Suppressor macrophage (primary cell): ENCODE data around the gene COX17.
"Not testable (repeated sequence)": the region's sequence is repeated elsewhere in the genome, so short reads cannot be mapped to it uniquely, and the experiment has no call there.

Experiments
- DNase-seq, 4 experiments: peaks; one replicate each; pipeline ENCODE4 v3.0.0-alpha.2; 2020 to 2022
- total RNA-seq, 17 experiments: gene quantifications; one replicate each; lab custom pipeline; 2026; ENCODE audit warnings: mixed read lengths in 6 of 17, inconsistent platforms in 3 of 17; lab: John Stamatoyannopoulos, UW

COX17 gene, protein sequence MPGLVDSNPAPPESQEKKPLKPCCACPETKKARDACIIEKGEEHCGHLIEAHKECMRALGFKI
- total RNA-seq: 18.6 to 35.8 (median 28.6) reads per million in 17 experiments

DNA sequence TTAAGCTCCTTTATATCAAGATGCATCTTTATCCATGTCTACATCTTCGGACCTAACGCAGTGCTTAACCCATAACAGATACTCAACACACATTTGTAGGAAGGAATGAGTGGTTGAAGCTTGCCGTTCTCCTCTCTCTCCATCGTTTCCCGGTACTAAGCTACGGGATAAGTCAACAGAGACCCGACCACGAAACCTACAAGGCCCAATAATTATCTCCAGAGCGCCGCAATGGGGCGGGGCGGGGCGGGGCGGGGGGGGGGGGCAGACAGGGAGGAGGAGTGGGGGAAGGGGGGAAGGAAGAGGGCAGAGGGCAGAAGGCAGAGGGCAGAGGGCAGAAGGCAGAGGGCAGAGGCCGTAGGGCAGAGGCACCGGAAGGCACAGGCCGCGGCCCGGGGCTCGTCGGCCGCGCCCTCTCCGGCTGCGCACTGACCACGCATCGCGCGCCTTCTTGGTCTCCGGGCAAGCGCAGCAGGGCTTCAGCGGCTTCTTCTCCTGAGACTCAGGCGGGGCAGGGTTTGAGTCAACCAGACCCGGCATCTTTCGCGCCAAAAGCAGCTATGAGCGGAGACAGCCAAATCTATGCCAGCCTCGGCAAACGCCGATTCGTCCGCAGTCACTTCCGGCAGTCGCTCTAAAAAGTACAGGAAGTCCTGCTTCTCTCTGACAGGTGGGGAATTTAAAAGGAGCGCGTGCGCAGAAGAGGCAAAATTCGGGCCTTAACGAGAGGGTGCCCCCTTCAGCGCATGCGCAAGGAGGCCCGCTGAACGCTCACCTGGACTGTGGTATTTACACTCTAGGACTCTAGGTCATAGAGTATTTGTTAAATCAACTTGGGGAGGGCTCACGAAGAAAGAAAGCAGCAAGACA, at the start of gene COX17:
TSS of gene COX17 (minus strand) at position 636 of the 870 bp plus-strand sequence. CDS start at position 540, 96 bp downstream.
- DNase-seq: peak; percentile 95 to 98 (median 96)

DNA sequence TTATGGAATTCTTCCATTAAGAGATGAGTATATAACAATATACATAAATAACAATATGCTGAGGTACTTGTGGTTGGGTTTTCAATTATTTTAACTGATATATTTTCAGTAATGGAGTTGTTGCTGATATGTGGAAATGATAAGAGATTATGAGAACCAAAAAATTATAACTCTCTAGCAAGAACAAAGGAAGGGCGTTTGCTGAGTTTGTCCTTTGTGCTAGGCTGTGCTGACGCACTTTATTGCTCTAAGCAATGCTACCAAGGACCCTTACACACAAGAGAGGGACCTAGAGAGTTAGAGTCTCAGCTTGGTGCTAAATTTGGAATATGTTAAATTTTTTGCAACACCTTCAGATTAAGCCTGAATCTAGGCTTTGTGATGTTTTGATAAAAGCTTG, 49.7 kb upstream of the COX17 start:
- no peak for DNase-seq

DNA sequence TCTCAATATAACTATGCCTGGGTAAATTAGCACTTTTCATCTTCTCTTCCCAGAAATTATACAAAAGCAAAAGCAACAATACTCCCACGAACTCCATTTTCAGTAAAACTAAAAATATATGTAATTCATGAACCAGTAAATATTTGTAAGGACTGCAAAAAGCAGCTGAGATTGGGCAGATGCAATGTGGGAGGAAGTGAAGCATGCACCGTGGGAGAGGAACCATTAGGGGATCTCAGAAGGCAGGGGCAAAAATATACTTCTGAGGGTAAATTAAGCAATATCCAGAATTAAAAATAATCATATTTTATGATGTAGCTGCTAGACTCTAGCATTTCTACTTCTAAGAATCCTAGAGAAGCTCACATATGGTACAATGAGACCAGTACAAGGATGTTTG, 45.8 kb upstream of the COX17 start:
- DNase-seq: peak in 3 of 4 experiments; percentile 36 to 47 (median 46)

DNA sequence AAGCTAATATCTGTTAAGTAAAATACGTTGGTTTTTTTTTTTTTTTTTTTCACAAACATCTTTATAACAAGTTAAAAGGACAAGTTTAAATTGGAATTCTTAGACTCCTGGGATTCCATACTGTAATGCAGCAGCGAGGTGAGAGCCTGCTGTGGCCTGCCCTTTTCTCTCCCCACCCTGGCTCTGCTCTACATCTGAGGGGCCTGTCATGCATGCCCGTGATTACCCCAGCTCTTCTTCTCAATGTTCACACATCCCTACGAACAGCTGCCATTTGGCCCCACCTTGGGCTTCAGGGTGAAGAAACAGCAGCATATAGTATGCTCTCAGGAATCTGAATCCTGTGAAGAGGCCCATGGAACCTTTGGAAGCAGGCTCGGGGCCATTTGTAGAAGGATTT, 40.3 kb upstream of the COX17 start:
- no peak for DNase-seq

DNA sequence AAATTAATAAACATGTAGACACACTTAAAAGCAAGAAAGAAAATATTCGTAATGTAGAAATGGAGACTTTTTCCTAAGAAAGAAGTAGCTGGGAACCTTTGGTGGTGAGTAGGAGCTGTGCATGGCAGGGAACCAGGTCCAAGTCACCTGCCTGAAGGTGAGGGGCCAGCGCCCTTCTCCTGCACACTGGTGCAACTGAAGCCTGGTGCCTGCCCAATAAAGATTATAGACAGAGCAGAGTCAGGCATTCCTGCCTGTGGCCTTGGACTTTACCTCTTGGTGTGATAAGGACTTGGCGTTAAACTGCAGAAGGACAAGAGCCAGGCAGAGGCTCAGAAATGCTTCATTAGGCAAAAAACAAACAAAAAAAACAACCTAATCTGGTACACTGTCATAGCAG, 39.8 kb upstream of the COX17 start:
- DNase-seq: no peak

DNA sequence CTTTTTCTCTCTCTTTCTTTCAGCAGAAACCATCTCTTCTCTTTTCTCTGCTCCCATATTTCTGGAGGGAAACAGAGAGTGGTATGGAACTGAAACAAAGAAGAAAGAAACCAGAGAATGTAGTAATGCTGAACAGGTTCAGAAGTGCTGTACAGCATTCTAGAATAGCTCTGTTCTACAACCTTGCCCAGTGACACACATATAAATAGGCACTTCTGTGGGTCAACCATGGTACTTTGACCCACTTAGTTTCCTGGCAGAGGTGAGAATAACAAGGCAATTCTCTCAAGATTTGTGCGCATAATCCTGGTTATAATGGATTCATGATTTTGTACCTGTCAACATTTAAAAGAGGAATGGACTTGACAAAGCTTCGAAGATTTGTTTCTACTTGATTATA, 37.9 kb upstream of the COX17 start:
- no peak for DNase-seq

DNA sequence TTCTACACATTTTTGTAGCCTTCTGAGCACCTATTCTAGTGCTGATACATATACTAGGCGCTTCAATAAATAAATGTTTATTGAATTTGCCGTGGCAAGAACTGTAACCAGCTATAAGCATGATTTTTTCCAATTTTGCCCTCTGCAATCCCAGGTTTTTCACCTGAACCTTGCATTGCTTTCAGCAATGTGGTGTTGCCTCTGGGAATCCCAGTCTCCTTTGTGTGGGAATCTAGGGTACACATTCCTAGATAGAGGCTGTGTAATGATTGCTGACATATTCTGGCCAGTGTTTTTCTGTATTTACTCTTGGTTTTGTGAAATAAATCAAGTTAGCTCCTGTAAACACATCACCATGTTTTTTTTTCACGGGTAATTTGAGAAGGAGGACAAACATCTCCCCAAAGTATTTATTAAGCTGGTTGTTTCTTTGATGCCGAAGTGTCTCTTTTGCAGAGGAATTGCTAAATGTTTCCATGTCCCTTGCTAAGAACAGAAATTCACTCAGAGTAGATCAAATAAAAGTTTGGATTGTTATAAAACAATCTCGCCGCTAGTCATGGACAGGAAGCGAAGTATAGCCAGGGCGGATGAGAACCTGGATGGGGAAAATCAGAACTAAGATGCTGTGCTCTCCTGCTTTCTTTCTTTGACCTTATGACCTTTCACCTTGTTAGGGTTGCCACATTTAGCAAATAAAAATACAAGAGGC, 26.8 kb upstream of the COX17 start:
- DNase-seq: no peak

DNA sequence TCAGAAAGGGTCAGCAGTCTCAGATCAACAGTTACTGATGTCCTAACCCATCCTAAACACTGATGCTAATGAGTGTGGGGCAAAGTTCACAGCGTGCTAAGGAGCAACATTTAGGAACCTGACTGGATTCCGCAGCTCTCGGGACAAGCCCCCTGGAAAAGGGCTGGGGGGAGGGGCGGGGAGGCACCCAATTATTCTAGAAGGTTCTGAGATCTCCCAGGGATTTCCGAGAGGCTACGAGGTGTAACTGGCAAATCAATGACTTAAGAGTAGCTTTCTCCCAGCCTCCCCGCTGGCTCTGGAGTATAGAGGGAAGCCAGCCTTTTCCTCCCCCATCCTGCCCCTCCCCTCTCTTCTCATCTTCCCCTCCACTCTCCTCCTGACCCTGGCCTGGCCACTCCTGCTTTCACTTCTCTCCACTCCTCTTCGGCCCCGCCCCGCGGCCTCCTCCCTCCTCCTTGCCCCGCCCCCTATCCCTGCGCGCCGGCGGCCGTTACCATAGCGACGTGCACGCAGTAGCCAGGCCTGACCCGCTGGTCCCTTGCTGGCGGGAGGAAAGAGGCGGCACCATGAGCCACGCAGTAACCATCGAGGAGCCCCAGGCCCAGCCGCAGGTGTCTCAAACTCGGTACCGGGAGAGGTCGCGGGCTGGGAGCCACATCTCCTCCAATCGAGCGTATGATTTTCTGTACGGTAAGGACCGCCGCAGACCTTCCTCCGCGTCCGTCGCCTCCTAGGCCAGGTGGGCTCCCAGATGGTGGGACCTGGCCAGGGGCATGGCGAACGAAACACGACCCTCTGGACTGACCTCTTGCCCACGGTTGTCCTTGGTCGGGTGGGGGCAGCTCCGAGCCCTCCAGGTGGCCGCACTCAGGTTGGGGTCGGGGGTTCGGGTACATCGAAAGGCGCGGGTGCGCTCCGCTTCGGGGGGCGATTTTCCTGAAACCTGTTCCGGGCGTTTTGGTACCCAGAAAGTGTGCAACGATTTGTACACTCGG, 25.6 kb upstream of the COX17 start, which contains the start of gene CFAP91:
TSS of gene CFAP91 (plus strand) at position 493 of the 998 bp plus-strand sequence. CDS start at position 570, 77 bp downstream.
- peak; percentile 93 to 98 (median 96) for DNase-seq

DNA sequence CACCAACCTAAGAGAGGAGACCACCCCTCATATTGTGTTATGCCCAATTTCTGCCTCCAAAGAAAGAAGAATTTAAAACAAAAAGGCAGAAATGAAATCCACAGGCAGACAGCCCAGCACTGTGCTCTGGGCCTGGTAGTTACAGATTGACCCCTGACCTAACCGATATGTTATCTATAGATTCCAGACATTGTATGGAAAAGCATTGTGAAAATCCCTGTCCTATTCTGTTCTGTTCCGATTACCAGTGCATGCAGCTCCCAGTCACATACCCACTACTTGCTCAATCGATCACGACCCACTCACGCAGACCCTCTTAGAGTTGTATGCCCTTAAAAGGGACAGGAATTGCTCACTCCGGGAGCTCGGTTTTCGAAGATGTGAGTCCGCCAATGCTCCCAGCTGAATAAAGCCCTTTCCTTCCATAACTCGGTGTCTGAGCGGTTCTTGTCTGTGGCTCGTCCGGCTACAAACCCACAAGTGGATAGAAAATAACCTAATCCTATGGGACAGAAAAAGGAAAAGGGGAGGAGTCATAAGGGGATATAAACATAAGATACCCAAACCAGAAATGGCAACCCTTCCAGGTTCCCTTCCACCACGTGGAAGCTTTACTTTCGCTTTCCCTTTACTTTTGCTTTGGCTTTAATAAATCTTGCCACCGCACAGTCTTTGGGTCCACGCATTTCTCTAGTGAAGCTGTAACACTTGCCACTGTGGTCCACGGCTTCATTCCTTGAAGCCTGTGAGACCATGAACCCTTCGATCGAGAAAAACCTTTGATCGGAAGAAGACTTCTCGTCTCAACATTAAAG, 23.9 kb upstream of the COX17 start:
- DNase-seq: no peak

DNA sequence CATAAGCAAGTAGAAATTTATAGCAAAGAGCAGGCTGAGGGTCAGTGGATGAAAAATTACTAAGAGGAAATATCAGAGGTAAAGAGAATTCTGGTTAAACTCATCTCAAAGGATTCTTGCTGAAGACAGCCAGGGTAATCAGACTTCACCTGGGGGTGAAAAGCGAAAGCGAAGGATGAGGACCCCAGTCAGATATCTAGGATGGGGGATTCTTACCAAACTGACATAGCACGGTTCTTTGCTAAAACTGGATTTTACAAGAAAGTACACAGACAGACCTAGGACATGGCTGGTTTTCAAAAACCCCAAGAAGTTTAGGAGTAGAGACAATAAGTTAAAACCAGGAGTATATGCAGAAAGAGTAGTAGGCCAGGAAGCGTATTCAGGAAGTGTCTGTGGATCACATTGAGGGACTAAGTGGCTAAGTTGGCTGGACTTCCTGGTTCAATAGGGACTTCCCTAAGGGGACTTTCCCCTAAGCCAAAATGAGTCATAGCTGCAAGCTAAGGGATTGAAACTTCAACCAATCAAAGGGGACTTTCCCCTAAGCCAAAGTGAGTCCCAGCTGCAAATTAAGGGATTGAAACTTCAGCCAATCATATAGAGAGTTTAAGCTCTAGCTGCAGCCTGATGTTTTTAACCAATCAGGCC, 23.2 kb upstream of the COX17 start:
- peak; percentile 79 to 93 (median 86) for DNase-seq

DNA sequence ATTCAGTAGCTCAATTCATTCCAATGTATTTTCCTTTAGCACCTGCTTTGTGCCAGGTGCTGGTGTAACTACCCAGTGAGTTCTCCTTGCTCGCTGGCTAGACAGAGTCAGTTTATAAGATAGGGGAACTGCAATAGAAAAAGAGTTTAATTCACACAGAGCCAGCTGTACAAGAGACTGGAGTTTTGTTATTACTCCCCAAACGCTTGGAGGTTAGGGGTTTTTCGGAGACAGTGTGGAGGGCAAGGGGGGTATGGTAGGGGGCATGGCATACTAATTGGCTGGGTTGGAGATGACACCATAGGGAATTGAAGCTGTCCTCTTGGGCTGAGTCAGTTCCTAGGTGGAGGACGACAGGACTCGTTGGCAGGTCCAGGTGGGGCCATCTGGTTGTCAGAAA, 20.2 kb upstream of the COX17 start:
- no peak for DNase-seq

DNA sequence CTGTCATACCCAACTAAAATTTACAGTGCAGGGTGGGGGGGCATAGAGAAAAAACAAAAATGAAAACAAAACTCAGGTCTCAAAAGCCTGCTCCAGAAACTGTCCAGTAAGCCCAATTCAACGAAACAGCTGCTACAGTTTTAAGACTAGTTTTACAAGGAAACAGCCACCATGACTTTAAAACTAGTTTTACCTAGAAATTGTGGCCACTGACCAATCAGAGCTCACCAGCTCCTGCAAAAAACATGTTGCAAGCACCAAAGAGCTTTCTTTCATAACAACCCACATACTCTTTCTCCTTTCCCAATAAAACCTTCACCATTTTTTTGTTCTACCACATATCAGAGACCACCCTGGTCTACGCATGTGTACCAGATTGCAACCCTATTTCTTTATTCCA, 18.3 kb upstream of the COX17 start:
- DNase-seq: peak in 1 of 4 experiments; percentile 16

DNA sequence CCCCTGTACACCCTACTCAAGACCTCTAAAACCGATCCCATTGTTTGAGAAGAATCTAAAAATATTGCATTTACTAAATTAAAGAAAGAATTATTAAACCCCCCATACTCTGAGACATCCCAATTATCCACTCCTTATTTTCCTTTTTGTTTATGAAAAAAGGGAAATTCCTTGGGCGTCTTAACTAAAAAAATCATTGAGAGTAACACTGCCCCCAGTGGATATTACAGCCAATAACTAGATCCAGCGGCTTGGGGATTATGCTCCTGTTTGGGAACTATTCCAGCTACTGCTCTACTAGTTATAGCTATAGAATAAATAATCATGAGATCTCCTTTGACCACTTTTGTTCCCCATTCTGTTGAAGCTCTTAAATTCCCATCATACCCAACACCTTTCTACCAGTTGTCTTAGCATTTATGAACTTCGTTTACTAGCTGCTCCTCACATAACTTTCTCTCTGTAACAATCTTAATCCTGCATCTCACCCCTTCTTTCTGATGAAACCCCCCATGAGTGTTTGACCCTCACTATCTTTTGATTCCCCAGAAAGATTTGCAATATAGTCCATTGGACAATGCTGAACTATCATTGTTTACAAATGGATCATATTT, 12.9 kb upstream of the COX17 start:
- DNase-seq: peak; percentile 25 to 68 (median 50)

DNA sequence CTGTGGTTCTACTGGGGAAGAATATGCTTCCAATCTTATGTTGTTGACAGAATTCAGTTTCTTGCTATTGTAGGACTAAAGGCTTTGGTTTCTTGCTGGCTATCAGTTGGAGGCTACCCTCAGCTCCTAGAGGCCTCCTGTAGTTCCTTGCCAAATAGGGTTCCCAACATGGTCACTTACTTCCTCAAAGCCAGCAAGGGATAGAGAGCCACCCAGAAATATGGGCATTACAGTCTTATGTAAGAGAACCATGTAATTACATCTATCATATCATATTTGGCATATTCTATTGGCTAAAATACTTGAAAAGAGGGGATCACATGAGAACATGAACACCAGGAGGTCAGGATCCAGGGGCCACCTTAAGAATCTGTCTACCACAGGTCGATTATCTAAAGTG, 6.2 kb upstream of the COX17 start:
- DNase-seq: peak in 1 of 4 experiments; percentile 29

DNA sequence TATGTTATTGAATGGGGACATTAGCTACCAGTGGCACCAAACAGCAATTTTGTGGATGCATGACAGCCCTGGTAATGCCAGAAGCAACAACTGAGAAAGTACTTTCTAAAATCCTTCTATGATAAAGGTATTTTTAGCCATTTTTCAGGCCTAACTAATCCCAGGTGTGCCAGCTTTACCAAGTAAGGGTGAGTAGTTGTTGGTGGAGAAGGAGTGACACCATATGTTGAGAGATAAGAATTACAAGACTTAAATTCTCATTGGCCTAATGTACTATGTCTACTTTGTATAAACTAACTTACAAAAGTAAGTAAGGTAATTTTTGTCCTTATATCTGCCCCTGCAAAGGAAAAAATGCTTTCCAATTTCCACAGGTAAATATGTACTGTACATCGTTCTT, 4.1 kb upstream of the COX17 start:
- peak in 3 of 4 experiments; percentile 8 to 62 (median 40) for DNase-seq

DNA sequence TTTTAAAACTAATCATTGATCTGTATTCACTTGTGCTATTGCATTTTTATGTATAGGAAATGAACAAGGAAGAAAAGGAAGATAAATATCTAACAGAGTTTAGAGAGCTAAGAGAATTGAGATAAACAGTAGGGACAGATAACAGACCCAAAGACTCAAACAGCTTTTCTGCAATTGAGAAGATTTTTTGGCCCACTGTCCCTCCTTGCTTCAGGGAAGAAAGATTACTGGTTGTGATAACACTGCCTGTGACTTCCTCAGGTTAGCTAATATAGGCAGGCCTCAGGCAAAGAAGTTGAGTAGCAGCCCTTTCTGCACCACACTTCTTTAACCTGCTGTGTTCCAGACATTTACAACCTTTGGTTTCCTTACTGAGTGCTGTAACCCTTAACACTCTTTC, 2.7 kb upstream of the COX17 start:
- no peak for DNase-seq

DNA sequence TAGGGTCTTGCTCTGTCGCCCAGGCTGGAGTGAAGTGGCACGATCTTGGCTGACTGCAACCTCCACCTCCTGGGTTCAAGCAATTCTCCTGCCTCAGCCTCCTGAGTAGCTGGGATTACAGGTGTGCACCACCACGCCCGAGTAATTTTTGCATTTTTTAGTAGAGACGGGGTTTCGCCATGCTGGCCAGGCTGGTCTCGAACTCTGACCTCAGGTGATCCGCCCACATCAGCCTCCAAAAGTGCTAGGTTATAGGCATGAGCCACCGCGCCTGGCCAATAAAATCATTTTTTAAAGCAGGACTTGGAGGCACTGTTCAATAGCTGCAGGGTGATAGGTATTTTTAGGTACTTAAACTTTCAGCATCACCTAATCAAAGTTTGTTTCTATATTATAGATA, 1.0 kb upstream of the COX17 start:
- DNase-seq: not testable (repeated sequence)

DNA sequence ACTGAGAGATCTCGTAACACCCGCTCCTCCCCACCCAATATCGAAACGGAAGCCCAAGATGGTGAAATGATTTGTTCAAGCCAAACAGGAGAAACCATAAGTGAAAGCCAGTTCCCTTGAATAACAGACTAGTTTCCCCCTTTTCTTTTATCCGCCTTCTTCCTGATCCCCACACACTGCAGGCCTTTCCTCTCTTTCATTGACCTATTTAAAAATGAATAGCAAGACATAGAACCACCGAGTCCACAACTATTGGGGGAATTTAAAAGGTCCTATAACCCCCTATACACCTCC, 382 bp upstream of the COX17 start:
- DNase-seq: no peak

DNA sequence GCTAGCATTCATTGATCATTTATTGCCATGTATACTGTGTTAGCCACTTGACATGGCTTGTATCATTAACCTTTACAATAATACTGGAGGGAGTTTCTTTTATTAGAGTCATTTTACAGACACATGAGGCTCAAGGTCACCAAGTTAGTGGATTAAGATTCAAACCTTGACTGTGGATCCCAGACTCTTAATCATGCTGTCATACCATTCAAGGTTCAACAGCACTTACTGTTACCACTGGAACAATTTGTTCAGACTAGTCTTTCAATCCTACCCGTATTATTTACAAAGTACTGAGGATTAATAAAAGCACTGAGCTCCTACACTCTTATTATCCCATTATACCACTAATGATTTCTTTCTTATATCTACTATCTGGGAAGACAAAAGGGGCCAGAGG, 1.2 kb downstream of the COX17 start:
- DNase-seq: no peak

DNA sequence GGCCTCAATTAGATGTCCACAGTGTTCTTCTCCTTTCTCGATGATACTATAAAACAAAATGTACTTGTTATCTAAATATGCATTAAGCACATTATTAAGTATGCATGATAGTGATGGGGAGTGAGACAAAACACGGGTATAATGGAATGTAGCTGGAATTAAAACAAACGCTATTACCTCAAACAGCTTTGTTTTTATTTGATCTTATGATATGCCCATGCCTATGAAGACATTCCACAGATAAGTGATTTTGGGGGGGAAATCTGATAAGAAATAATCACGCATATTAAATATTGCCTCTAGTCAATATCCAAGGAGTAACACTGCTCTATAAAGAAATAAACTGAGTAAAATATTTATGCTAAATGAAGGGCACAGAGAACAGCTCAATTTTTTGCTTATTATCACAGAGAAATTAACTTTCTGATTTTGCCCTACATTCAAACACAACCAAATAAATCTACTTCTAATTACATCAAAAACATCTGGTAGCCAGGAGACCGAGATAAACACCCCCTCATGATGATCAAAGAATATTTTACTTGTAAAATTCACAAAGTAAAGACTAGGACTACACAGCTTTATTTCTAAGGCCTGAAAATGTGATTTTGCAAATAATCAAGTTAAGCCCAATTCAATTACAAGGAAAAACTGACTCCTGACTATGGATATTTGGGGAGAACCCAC, 1.9 kb downstream of the COX17 start:
- DNase-seq: no peak
